Liver (tissue), 9 donors: ENCODE data around the gene ATP6V0E1. TPM values are rescaled to one million over a fixed set of nuclear protein-coding genes. Genes with fewer than 3 reads are reported as not detected.

ENCODE experiments used
- DNase-seq: peaks from one replicate; pipeline ENCODE4 v3.0.0-alpha.2; 2017; ENCODE audit warnings: low spot score
- H3K27ac ChIP-seq, 2 donors: one replicate each; pipeline ENCODE4 v1.7.0; 2013; ENCODE audit warnings: inconsistent platforms in 2 of 2, low read length in 2 of 2, control low read depth in 1 of 2, low read depth in 1 of 2, mild to moderate bottlenecking in 1 of 2
- H3K27me3 ChIP-seq, 4 donors: one replicate each; pipeline versions ENCODE4 v1.6.1 to v1.7.0; 2013; ENCODE audit warnings: low read length in 3 of 4, inconsistent platforms in 1 of 4, mild to moderate bottlenecking in 1 of 4, moderate library complexity in 1 of 4; ENCODE audit not compliant: control insufficient read depth in 4 of 4, insufficient read depth in 4 of 4
- H3K36me3 ChIP-seq, 4 donors: one replicate each; pipeline versions ENCODE4 v1.6.1 to v1.7.0; 2013; ENCODE audit warnings: low read length in 3 of 4, mild to moderate bottlenecking in 3 of 4, low read depth in 1 of 4, moderate library complexity in 1 of 4; ENCODE audit not compliant: control insufficient read depth in 4 of 4, insufficient read depth in 3 of 4
- H3K4me1 ChIP-seq, 4 donors: one replicate each; pipeline versions ENCODE4 v1.6.1 to v1.7.0; 2013; ENCODE audit warnings: low read length in 3 of 4, mild to moderate bottlenecking in 3 of 4, moderate library complexity in 1 of 4; ENCODE audit not compliant: control insufficient read depth in 4 of 4, insufficient read depth in 4 of 4
- H3K4me3 ChIP-seq, 3 donors: one replicate each; pipeline versions ENCODE4 v1.6.1 to v1.7.0; 2013; ENCODE audit warnings: low read length in 3 of 3, control low read depth in 1 of 3, low read depth in 1 of 3, mild to moderate bottlenecking in 1 of 3
- H3K9ac ChIP-seq, 2 donors: one replicate each; pipeline ENCODE4 v1.7.0; 2013; ENCODE audit warnings: low read length in 2 of 2, mild to moderate bottlenecking in 2 of 2, moderate library complexity in 2 of 2, control low read depth in 1 of 2, low read depth in 1 of 2
- H3K9me3 ChIP-seq, 4 donors: one replicate each; pipeline versions ENCODE4 v1.6.1 to v1.7.0; 2013; ENCODE audit warnings: low read length in 3 of 4; ENCODE audit not compliant: control insufficient read depth in 4 of 4
- ATF3 ChIP-seq: IDR thresholded peaks from 2 replicates; pipeline ENCODE4 v1.6.1; 2016; ENCODE audit warnings: antibody characterized with exemption
- CTCF ChIP-seq: fragments of 150-350 bp; IDR thresholded peaks from 2 replicates; pipeline ENCODE4 v1.5.1; 2017; ENCODE audit warnings: improper control_type of control experiment, low read depth, low read length; ENCODE audit not compliant: missing input control
- EGR1 ChIP-seq, 2 donors: IDR thresholded peaks; 2 replicates each; pipeline ENCODE4 v1.6.1; 2016 to 2018; ENCODE audit warnings: antibody characterized with exemption in 2 of 2, low read depth in 2 of 2
- FOXA1 ChIP-seq: IDR thresholded peaks from 2 replicates; pipeline ENCODE4 v1.6.1; 2016; ENCODE audit warnings: antibody characterized with exemption
- FOXA2 ChIP-seq: IDR thresholded peaks from 2 replicates; pipeline ENCODE4 v1.6.1; 2016; ENCODE audit warnings: antibody characterized with exemption
- GABPA ChIP-seq, 2 donors: IDR thresholded peaks in 1 of 2; conservative IDR thresholded peaks in 1 of 2; 2 replicates each; pipeline ENCODE4 v1.6.1; 2016; ENCODE audit warnings: antibody characterized with exemption in 2 of 2, mild to moderate bottlenecking in 1 of 2, moderate library complexity in 1 of 2
- HNF4A ChIP-seq, 2 donors: conservative IDR thresholded peaks; 2 replicates each; pipeline ENCODE4 v1.6.1; 2016; ENCODE audit warnings: antibody characterized with exemption in 2 of 2, mild to moderate bottlenecking in 2 of 2
- HNF4G ChIP-seq: IDR thresholded peaks from 2 replicates; pipeline ENCODE4 v1.6.1; 2016; ENCODE audit warnings: antibody characterized with exemption
- NR2F2 ChIP-seq: IDR thresholded peaks from 2 replicates; pipeline ENCODE4 v1.6.1; 2016; ENCODE audit warnings: antibody characterized with exemption
- RAD21 ChIP-seq, 2 donors: IDR thresholded peaks; 2 replicates each; pipeline ENCODE4 v1.6.1; 2016; ENCODE audit warnings: antibody characterized with exemption in 2 of 2, mild to moderate bottlenecking in 2 of 2
- REST ChIP-seq: IDR thresholded peaks from 2 replicates; pipeline ENCODE4 v1.6.1; 2016; ENCODE audit warnings: antibody characterized with exemption, mild to moderate bottlenecking
- RXRA ChIP-seq, 2 donors: IDR thresholded peaks; 2 replicates each; pipeline ENCODE4 v1.6.1; 2017 to 2018; ENCODE audit warnings: antibody characterized with exemption in 2 of 2, mild to moderate bottlenecking in 1 of 2
- SP1 ChIP-seq: IDR thresholded peaks from 2 replicates; pipeline ENCODE4 v1.6.1; 2018; ENCODE audit warnings: antibody characterized with exemption, mild to moderate bottlenecking
- TAF1 ChIP-seq: conservative IDR thresholded peaks from 2 replicates; pipeline ENCODE4 v1.6.1; 2016; ENCODE audit warnings: antibody characterized with exemption, mild to moderate bottlenecking
- ZBTB33 ChIP-seq: IDR thresholded peaks from 2 replicates; pipeline ENCODE4 v1.6.1; 2016; ENCODE audit warnings: antibody characterized with exemption
- WGBS: extraction: QIAGEN DNeasy Blood & Tissue Kit; methylation state at CpG from one replicate; pipeline ENCODE4 v1.1.7; 2013; 5-methylcytosine and 5-hydroxymethylcytosine counted together
- polyA plus RNA-seq, 2 donors: library from polyadenylated mRNA; stranded (reverse) in 1 of 2; unstranded in 1 of 2; fragments of 200-250 nt in 1 of 2; fragments of >200 nt in 1 of 2; fragmentation: Nextera tagmentation in 1 of 2; extraction: Ambion mirVana in 1 of 2; gene quantifications; one replicate each; pipeline versions ENCODE4 v1.2.1 to v1.2.3, GENCODE V29; 2013 to 2015
- total RNA-seq, 2 donors: library from RNA; depleted of rRNA; stranded (reverse); fragments of >200 nt; gene quantifications; one replicate each; pipeline ENCODE4 v1.2.3, GENCODE V29; 2014
- donor health status: healthy.
- donor health status: healthy.
- donor health status: healthy.
- donor health status: healthy.
- donor health status: healthy.

ATP6V0E1 gene
- total and polyA plus RNA-seq, 4 donors = 56.6 to 396 (median 111) TPM

GRCh38 chr5:173055983-173056782 lies 72.6 kb downstream of the ATP6V0E1 start, which contains the start of gene CREBRF (continued):
- TF ChIP-seq FOXA1 (no peak), NR2F2 (no peak), FOXA2 (no peak)

- peak overlapping the region; percentile 98 to 99 for H3K27ac ChIP-seq
- H3K36me3 ChIP-seq = no peaks in the 10 kb centered on the region
Measured at GRCh38 chr5:173056783-173057061, 73.2 kb downstream of the ATP6V0E1 start.

GRCh38 chr5:173057062-173057924 lies 73.7 kb downstream of the ATP6V0E1 start:
- peak; percentile 98 for DNase-seq
- no peaks in the 10 kb centered on the region for H3K27me3 ChIP-seq
- peak overlapping the region; percentile 98 to 99 for H3K27ac ChIP-seq
- peak overlapping the region; percentile 2 to 88 for H3K9ac ChIP-seq
- under 1% methylated on average over 38 of the region's 38 CpGs for WGBS
- H3K4me3 ChIP-seq = peak overlapping the region; percentile 77 to 99 (median 98)
- H3K9me3 ChIP-seq = no peaks in the 10 kb centered on the region
- H3K36me3 ChIP-seq = no peaks in the 10 kb centered on the region
- peaks cover 1 to 21% (median 16%) of the 10 kb centered on the region in 4 donors for H3K4me1 ChIP-seq
- no peak for TF ChIP-seq FOXA1
- TF ChIP-seq RXRA (IDR thresholded peaks at IDR 0.05) = peak; percentile 56 to 68
- peak; percentile 59 for TF ChIP-seq HNF4G
- no peak for TF ChIP-seq REST
- no peak for TF ChIP-seq ZBTB33
- no peak for TF ChIP-seq FOXA2
- no peak for TF ChIP-seq ATF3
- peak; percentile 97 for TF ChIP-seq SP1
- no peak for TF ChIP-seq RAD21 (IDR thresholded peaks at IDR 0.05)
- TF ChIP-seq NR2F2 = peak; percentile 75
- TF ChIP-seq CTCF = no peak

More at GRCh38 chr5:173056783-173057061, 73.2 kb downstream of the ATP6V0E1 start:
- under 1% methylated on average over 27 of the region's 27 CpGs for WGBS
- no peak for TF ChIP-seq GABPA (IDR thresholded peaks at IDR 0.05 in 1 of 2, conservative IDR thresholded peaks at IDR 0.05 in 1 of 2)
- no peak for TF ChIP-seq ATF3
- TF ChIP-seq ZBTB33 = no peak
- TF ChIP-seq SP1 = no peak
- TF ChIP-seq EGR1 (IDR thresholded peaks at IDR 0.05; ENCODE audit: low read depth in 2 of 2) = no peak
- TF ChIP-seq HNF4A (conservative IDR thresholded peaks at IDR 0.05) = no peak
- no peak for TF ChIP-seq RAD21 (IDR thresholded peaks at IDR 0.05)
- no peak for TF ChIP-seq TAF1
- DNase-seq = no peak
- Histone ChIP-seq H3K27me3 (no peaks in the 10 kb centered on the region), H3K4me3 (peak overlapping the region; percentile 77 to 99 (median 98)), H3K9me3 (no peaks in the 10 kb centered on the region), H3K4me1 (peaks cover 1 to 21% (median 16%) of the 10 kb centered on the region in 4 donors), H3K9ac (peak overlapping the region in 1 of 2 donors; percentile 43)
